ENCODE data around the gene RSPO4.

DNA sequence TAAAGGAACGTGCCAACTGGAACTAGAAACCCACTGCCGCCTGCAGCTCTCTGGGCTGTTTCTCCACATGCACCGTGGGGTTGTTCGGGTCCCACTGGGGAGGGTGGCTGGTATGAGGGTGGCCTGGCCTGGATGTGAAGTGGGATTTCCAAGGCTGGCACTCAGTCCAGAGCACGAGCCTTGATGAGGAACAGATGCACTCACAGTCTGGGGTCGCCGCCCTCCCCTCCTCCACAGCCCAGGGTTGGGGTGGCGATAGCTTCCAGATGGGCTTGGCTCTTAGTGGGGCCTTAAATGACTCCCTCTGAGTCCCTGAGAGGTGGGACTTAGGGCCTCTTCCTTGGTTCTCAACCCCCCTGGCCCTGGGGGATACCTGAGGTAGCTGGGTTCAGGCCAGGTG lies 55.3 kb downstream of the RSPO4 start:
- TF ChIP-seq, protein P1, sequence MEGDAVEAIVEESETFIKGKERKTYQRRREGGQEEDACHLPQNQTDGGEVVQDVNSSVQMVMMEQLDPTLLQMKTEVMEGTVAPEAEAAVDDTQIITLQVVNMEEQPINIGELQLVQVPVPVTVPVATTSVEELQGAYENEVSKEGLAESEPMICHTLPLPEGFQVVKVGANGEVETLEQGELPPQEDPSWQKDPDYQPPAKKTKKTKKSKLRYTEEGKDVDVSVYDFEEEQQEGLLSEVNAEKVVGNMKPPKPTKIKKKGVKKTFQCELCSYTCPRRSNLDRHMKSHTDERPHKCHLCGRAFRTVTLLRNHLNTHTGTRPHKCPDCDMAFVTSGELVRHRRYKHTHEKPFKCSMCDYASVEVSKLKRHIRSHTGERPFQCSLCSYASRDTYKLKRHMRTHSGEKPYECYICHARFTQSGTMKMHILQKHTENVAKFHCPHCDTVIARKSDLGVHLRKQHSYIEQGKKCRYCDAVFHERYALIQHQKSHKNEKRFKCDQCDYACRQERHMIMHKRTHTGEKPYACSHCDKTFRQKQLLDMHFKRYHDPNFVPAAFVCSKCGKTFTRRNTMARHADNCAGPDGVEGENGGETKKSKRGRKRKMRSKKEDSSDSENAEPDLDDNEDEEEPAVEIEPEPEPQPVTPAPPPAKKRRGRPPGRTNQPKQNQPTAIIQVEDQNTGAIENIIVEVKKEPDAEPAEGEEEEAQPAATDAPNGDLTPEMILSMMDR (IDR thresholded peaks at IDR 0.05; ENCODE audit: insufficient read depth, low read depth, low read length), result no peak
- TF ChIP-seq EZH2 (IDR thresholded peaks at IDR 0.05; ENCODE audit: insufficient read depth, low read length), result no peak
